Activated CD8-positive, alpha-beta memory T cell treated with anti-CD3 and anti-CD28 coated beads, Interleukin-2, amount 10 ng/mL, durations not matched to agents 7 days and 5 days (primary cell): Measurements from ENCODE around the gene AKT3. TPM values are rescaled to one million over a fixed set of nuclear protein-coding genes. Genes with fewer than 3 reads are reported as not detected.
"Not testable (repeated sequence)": the region's sequence is repeated elsewhere in the genome, so short reads cannot be mapped to it uniquely, and the experiment has no call there.

Experiments used
- ATAC-seq: fragments of 150-1000 bp; cut with Tn5 transposase; one replicate; pipeline ENCODE4 v1.10.0; 2021; ENCODE audit warnings: moderate library complexity
- CTCF ChIA-PET: fragments of 350-600 bp; sonication (Branson Sonifier 250); formaldehyde crosslinking; loops from one replicate; lab custom pipeline; 2021; ENCODE audit warnings: antibody characterized with exemption; lab: Charles Lee
- DNase-seq: peaks from one replicate; pipeline ENCODE4 v3.0.0-alpha.2; 2020
- H3K27ac Mint-ChIP-seq: one replicate; pipeline ENCODE4 v1.8.0; 2021; ENCODE audit warnings: mild to moderate bottlenecking, mixed read lengths
- H3K27me3 Mint-ChIP-seq: one replicate; pipeline ENCODE4 v1.8.0; 2021; ENCODE audit warnings: mixed read lengths
- H3K36me3 Mint-ChIP-seq: one replicate; pipeline ENCODE4 v1.8.0; 2021; ENCODE audit warnings: mild to moderate bottlenecking, mixed read lengths
- H3K4me1 Mint-ChIP-seq: one replicate; pipeline ENCODE4 v1.8.0; 2021; ENCODE audit warnings: mixed read lengths
- H3K4me3 Mint-ChIP-seq: one replicate; pipeline ENCODE4 v1.8.0; 2021; ENCODE audit warnings: mild to moderate bottlenecking, moderate library complexity, mixed read lengths
- H3K9me3 Mint-ChIP-seq: one replicate; pipeline ENCODE4 v1.8.0; 2022; ENCODE audit warnings: low read depth, mixed read lengths
- total RNA-seq, 2 experiments: library from RNA; stranded (reverse); gene quantifications; one replicate each; pipeline ENCODE4 v1.2.3, GENCODE V29; 2021

Gene AKT3
- total RNA-seq, 2 experiments from 2014 or later: 40.8 to 42.6 TPM

GRCh38 chr1:243791586-243792267 lies 58.3 kb downstream of the AKT3 start:
- H3K36me3 Mint-ChIP-seq: peaks cover 11% of the 10 kb centered on the region
- CTCF ChIA-PET: no interaction called here
- H3K27me3 Mint-ChIP-seq: no peaks in the 10 kb centered on the region
- no peak overlapping the region for H3K4me3 Mint-ChIP-seq
- H3K4me1 Mint-ChIP-seq: peaks cover 15% of the 10 kb centered on the region
- no peaks in the 10 kb centered on the region for H3K9me3 Mint-ChIP-seq
- H3K27ac Mint-ChIP-seq: no peak overlapping the region
- DNase-seq: no peak
- ATAC-seq: no peak

DNA sequence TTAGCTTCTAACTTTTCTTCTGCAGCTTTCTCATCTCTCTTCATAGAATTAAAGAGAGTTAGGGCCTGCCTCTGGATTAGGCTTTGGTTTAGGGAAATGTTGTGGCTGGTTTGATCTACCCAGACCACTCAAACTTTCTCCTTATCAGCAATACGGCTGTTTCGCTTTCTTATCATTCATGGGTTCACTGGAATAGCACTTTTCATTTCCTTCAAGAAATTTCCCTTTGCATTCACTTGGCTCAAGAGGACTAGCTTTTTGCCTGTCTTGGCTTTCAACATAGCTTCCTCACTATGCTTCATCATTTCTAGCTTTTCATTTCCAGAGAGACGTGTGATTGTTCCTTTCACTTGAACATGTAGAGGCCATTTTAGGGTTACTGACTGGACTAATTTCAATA lies 59.6 kb downstream of the AKT3 start:
- DNase-seq: no peak
- CTCF ChIA-PET: interaction anchor here (1.1 kb wide), 1 partner anchor 28 kb away, joined by 3 read pairs; no protein-coding TSS in a partner anchor

GRCh38 chr1:243786531-243786930 lies 63.5 kb downstream of the AKT3 start:
- Mint-ChIP-seq H3K4me3 (no peak overlapping the region), H3K36me3 (peaks cover 6% of the 10 kb centered on the region), H3K4me1 (peaks cover 2% of the 10 kb centered on the region), H3K27me3 (no peaks in the 10 kb centered on the region), H3K27ac (no peak overlapping the region), H3K9me3 (peaks cover 2% of the 10 kb centered on the region)
- CTCF ChIA-PET: no interaction called here
- no peak for DNase-seq
- no peak for ATAC-seq

More for the DNA sequence above, 59.6 kb downstream of the AKT3 start:
- H3K9me3 Mint-ChIP-seq: no peaks in the 10 kb centered on the region
- peaks cover 15% of the 10 kb centered on the region for H3K4me1 Mint-ChIP-seq
- H3K27ac Mint-ChIP-seq: no peak overlapping the region
- no peaks in the 10 kb centered on the region for H3K27me3 Mint-ChIP-seq
- peaks cover 5% of the 10 kb centered on the region for H3K36me3 Mint-ChIP-seq
- H3K4me3 Mint-ChIP-seq: no peak overlapping the region
- no peak for ATAC-seq

DNA sequence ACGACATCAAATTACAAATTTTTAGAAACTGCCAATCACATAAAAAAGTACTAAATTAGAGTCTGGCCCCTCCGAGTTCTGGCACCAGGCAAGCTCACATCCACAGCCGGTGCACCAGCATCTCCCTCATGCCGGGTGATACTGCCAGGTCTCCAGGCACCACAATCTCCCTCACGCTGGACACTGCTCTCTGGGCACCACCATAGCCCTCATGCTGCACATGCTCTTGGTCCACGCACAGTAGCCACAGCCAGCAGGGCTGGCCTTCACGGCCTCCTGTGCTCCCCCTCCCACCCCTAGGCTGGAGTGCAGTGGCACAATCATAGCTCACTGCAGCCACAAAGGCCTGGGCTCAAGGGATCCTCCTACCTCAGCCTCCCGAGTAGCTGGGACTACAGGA lies 65.5 kb downstream of the AKT3 start:
- H3K4me3 Mint-ChIP-seq: no peak overlapping the region
- ATAC-seq (no peak), DNase-seq (no peak)
- H3K9me3 Mint-ChIP-seq: peaks cover 2% of the 10 kb centered on the region
- CTCF ChIA-PET: no interaction called here
- H3K36me3 Mint-ChIP-seq: peaks cover 6% of the 10 kb centered on the region
- H3K4me1 Mint-ChIP-seq: no peaks in the 10 kb centered on the region
- H3K27me3 Mint-ChIP-seq: no peaks in the 10 kb centered on the region
- no peak overlapping the region for H3K27ac Mint-ChIP-seq

DNA sequence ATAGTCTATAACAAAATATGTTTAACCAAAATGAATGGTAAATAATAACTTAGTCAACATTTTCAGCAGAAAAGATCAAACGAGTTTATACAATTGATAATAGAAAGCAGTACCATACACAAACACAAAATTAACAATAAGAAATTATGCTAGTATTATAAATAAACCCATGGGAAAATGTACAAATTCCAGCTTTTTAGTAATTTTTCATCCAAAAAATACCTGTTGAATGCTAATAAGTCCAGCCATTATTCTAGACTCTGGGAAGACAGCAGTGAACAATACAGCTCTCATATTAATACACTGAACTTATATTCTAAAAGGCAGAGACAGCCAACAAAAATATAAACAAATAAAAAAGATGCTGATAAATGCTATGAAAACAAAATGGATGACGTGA lies 66.3 kb downstream of the AKT3 start:
- ATAC-seq: no peak
- H3K27me3 Mint-ChIP-seq: no peaks in the 10 kb centered on the region
- H3K27ac Mint-ChIP-seq: no peak overlapping the region
- CTCF ChIA-PET: interaction anchor here (1.1 to 1.2 kb wide), 2 partner anchors 9 to 70 kb away, joined by 3 read pairs; no protein-coding TSS in a partner anchor
- H3K4me3 Mint-ChIP-seq: no peak overlapping the region
- H3K36me3 Mint-ChIP-seq: peaks cover 7% of the 10 kb centered on the region
- no peak for DNase-seq
- peaks cover 2% of the 10 kb centered on the region for H3K9me3 Mint-ChIP-seq
- H3K4me1 Mint-ChIP-seq: no peaks in the 10 kb centered on the region

GRCh38 chr1:243772361-243773050 lies 77.5 kb downstream of the AKT3 start:
- H3K36me3 Mint-ChIP-seq: peaks cover 30% of the 10 kb centered on the region
- DNase-seq, H3K9me3 Mint-ChIP-seq, H3K27ac Mint-ChIP-seq, CTCF ChIA-PET, H3K4me1 Mint-ChIP-seq, ATAC-seq, H3K4me3 Mint-ChIP-seq, H3K27me3 Mint-ChIP-seq: not testable (repeated sequence)

- Mint-ChIP-seq H3K36me3 (peaks cover 23% of the 10 kb centered on the region), H3K4me3 (no peak overlapping the region), H3K9me3 (peaks cover 2% of the 10 kb centered on the region), H3K27me3 (no peaks in the 10 kb centered on the region), H3K27ac (no peak overlapping the region), H3K4me1 (no peaks in the 10 kb centered on the region)
- no peak for ATAC-seq
- DNase-seq: no peak
- CTCF ChIA-PET: no interaction called here
Measured at GRCh38 chr1:243770860-243771259, 79.2 kb downstream of the AKT3 start.

DNA sequence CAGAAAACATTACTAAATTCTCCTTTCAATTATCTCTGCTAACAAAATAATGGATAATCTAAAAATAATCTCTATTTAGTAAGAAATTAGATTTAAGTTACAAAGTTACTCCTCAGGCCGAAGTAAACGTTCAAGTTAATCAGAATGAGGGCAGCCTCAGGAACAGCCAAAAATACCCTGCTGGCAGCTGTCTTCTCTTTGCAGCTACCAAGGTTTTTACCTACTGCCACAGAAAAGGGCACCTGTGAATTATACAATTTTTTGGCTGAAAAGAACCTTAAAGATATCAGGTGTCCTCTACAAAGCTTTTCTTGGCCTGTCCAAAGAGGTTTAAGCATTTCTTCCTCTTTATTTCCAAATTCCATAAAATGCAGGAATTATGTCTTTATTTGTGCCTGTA lies 84.4 kb downstream of the AKT3 start:
- peaks cover 4% of the 10 kb centered on the region for H3K36me3 Mint-ChIP-seq
- H3K4me3 Mint-ChIP-seq: no peak overlapping the region
- H3K9me3 Mint-ChIP-seq: no peaks in the 10 kb centered on the region
- no peaks in the 10 kb centered on the region for H3K4me1 Mint-ChIP-seq
- no peaks in the 10 kb centered on the region for H3K27me3 Mint-ChIP-seq
- H3K27ac Mint-ChIP-seq: no peak overlapping the region
- CTCF ChIA-PET: no interaction called here
- DNase-seq (no peak), ATAC-seq (no peak)

DNA sequence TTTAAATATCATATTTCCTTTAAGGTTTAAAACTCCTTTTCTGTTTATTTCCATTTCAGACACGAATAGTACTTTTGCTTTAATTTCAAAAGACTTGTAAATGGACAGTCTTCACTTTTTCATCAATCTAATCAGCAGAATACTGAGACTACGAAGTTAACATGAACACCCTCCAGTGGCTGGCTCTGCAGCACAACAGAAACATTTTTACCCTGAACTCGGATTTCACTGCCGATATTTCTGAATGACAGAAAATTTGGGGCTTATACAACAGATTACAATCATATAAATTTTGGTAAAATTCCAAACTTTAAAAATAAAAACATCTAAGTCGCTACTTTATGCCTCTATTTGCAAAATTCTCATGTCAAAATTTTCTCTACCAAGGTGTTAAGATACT lies 86.2 kb downstream of the AKT3 start:
- CTCF ChIA-PET: no interaction called here
- Mint-ChIP-seq H3K4me3 (no peak overlapping the region), H3K27ac (no peak overlapping the region), H3K36me3 (peaks cover 8% of the 10 kb centered on the region), H3K27me3 (no peaks in the 10 kb centered on the region), H3K4me1 (peaks cover 2% of the 10 kb centered on the region), H3K9me3 (no peaks in the 10 kb centered on the region)
- DNase-seq: no peak
- ATAC-seq: no peak

DNA sequence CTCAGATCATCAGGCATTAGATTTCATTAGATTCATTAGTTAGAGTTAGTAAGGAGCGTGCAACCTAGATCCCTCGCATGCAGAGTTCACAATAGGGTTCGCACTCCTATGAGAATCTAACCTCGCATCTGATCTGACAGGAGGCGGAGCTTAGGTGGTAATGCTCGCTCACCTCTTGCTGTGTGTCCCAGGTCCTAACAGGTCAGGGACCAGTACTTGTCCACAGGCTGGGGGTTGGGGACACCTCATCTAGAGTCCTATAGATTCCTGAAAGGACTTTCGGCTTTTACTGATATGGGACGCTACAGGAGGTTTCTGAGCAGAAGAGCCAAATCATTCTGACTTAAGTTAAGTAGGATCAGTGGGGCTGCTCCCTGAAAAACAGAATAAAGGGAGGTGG lies 91.4 kb downstream of the AKT3 start:
- H3K4me3 Mint-ChIP-seq: no peak overlapping the region
- CTCF ChIA-PET: no interaction called here
- peaks cover 2% of the 10 kb centered on the region for H3K4me1 Mint-ChIP-seq
- ATAC-seq (no peak), DNase-seq (no peak)
- H3K9me3 Mint-ChIP-seq: no peaks in the 10 kb centered on the region
- H3K27me3 Mint-ChIP-seq: no peaks in the 10 kb centered on the region
- H3K36me3 Mint-ChIP-seq: peaks cover 10% of the 10 kb centered on the region
- no peak overlapping the region for H3K27ac Mint-ChIP-seq

- Mint-ChIP-seq H3K9me3 (no peaks in the 10 kb centered on the region), H3K27me3 (no peaks in the 10 kb centered on the region), H3K4me1 (peaks cover 2% of the 10 kb centered on the region), H3K4me3 (no peak overlapping the region), H3K27ac (no peak overlapping the region), H3K36me3 (peaks cover 10% of the 10 kb centered on the region)
- DNase-seq: no peak
- CTCF ChIA-PET: no interaction called here
- ATAC-seq: no peak
Measured at GRCh38 chr1:243756529-243756928, 93.5 kb downstream of the AKT3 start.

DNA sequence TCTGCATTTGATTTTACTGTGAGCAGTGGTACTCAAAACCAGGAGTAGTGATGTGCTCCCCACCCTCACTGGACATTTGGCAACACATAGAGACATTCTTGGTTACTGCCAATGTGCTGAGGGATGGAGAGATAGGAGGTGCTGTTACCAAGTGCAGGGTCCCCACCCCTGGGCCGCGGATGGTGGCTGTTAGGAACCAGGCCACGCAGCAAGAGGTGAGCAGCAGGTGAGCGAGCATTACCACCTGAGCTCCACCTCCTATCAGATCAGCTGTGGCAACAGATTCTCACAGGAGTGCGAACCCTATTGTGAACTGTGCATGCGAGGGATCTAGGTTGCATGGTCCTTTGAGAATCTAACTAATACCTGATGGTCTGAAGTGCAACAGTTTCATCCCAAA lies 95.7 kb downstream of the AKT3 start:
- ATAC-seq (no peak), DNase-seq (no peak)
- no peaks in the 10 kb centered on the region for H3K27me3 Mint-ChIP-seq
- no peak overlapping the region for H3K4me3 Mint-ChIP-seq
- peaks cover 5% of the 10 kb centered on the region for H3K36me3 Mint-ChIP-seq
- no peak overlapping the region for H3K27ac Mint-ChIP-seq
- H3K4me1 Mint-ChIP-seq: no peaks in the 10 kb centered on the region
- CTCF ChIA-PET: interaction anchor here (1.0 kb wide), 1 partner anchor 101 kb away, joined by 3 read pairs; no protein-coding TSS in a partner anchor
- no peaks in the 10 kb centered on the region for H3K9me3 Mint-ChIP-seq

- Mint-ChIP-seq H3K4me1 (peaks cover 1% of the 10 kb centered on the region), H3K9me3 (no peaks in the 10 kb centered on the region), H3K27me3 (no peaks in the 10 kb centered on the region), H3K27ac (no peak overlapping the region), H3K36me3 (peaks cover 2% of the 10 kb centered on the region), H3K4me3 (no peak overlapping the region)
- no peak for ATAC-seq
- DNase-seq: no peak
- CTCF ChIA-PET: interaction anchor here (1.0 to 3.0 kb wide), 5 partner anchors 341 to 548 kb away, joined by 3 to 16 read pairs (median 3); no protein-coding TSS in a partner anchor
Measured at GRCh38 chr1:243751506-243751905, 98.5 kb downstream of the AKT3 start.
